22Rv1 (cell line): ENCODE results near the gene TBC1D22A.
"Not testable (repeated sequence)": the region's sequence is repeated elsewhere in the genome, so short reads cannot be mapped to it uniquely, and the experiment has no call there.

Experiments used
- H3K27ac ChIP-seq: fragments of 450-650 bp; 2 replicates; pipeline ENCODE4 v1.5.1; 2017
- ZFX ChIP-seq: fragments of 450-650 bp; IDR thresholded peaks from 2 replicates; pipeline ENCODE4 v1.6.1; 2017; ENCODE audit warnings: antibody characterized with exemption, borderline replicate concordance
- TF ChIP-seq, protein P1 (sequence below): fragments of 450-650 bp; IDR thresholded peaks from 2 replicates; pipeline ENCODE4 v1.5.1; 2017; ENCODE audit warnings: mild to moderate bottlenecking

TBC1D22A gene

DNA sequence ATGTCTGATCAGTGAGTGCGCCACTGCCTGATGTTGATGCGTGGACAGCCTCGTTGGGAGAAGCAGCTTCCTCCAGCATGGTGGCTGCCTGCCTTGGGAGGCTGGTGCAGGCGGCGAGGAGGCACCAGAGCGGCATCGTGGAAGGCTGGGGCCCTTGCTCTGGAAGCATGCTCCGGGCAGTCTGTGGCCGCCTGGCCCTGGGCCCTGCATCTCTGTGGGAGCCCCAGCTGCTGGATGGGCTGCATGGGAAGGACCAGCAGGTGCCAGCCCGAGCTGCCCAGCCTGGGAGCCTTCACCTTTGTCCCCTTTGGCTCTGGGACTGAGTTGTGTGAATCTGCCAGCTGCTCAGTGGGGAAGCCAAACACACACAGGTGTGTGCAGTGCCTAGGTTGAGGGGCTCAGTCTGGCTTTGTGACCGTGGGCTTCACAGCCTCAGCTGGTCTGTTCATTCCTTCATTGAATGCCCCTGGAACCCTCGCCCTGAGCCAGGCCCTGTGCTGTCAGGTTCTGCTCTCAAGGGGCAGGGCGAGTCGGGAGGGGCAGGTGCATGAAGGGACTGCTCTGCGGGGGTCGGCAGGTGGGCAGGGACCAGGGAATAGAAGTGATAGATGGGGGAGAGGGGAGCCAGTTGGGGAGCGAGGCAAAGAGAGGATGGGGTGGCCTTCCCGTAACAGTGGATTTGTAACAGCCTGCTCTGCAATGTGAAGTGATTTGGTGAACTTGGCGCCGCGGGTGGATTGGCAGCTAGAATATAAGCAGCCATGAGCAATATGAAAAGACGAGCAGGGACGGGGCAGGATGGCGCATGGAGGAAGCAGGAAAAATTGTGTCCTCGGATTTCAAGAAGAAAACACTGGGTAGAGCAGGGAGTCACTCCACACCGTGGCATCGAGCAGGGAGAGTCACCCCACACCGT is 354.2 kb downstream of the TBC1D22A start:
- TF ChIP-seq, protein P1, sequence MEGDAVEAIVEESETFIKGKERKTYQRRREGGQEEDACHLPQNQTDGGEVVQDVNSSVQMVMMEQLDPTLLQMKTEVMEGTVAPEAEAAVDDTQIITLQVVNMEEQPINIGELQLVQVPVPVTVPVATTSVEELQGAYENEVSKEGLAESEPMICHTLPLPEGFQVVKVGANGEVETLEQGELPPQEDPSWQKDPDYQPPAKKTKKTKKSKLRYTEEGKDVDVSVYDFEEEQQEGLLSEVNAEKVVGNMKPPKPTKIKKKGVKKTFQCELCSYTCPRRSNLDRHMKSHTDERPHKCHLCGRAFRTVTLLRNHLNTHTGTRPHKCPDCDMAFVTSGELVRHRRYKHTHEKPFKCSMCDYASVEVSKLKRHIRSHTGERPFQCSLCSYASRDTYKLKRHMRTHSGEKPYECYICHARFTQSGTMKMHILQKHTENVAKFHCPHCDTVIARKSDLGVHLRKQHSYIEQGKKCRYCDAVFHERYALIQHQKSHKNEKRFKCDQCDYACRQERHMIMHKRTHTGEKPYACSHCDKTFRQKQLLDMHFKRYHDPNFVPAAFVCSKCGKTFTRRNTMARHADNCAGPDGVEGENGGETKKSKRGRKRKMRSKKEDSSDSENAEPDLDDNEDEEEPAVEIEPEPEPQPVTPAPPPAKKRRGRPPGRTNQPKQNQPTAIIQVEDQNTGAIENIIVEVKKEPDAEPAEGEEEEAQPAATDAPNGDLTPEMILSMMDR: no peak
- no peak for TF ChIP-seq ZFX
- no peak overlapping the region for H3K27ac ChIP-seq

DNA sequence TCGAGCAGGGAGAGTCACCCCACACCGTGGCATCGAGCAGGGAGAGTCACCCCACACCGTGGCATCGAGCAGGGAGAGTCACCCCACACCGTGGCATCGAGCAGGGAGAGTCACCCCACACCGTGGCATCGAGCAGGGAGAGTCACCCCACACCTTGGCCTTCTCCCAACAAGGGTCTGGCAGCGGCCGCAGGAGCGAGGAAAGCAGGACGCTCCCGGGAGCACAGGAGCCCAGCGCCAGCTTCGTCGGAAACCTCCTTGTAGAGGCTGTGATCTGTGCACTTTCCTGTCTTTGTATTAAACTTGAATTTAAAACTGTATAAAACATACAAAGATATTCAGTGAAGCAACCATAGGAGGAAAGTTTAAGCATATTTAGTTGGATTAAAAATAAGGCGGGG is 355.0 kb downstream of the TBC1D22A start:
- H3K27ac ChIP-seq: not testable (repeated sequence)

DNA sequence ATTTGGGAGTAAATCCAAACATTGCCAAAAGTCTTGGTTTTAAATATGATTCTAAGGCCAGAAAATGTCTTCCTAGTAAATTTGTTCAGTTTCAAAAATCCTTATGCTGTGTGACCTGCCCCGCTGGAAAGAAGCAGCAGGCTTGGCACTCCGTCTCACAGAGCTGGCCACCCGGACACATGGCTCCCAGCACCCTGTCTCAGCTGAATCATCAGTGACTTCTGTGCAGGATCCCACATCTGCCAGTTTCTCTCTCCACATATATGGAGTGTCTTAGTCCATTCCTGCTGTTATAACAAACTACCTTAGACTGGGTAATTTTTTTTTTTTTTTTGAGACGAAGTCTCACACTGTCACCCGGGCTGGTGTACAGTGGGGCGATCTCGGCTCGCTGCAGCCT is 356.7 kb downstream of the TBC1D22A start:
- H3K27ac ChIP-seq: no peak overlapping the region
- no peak for TF ChIP-seq ZFX
- TF ChIP-seq, protein P1: no peak

DNA sequence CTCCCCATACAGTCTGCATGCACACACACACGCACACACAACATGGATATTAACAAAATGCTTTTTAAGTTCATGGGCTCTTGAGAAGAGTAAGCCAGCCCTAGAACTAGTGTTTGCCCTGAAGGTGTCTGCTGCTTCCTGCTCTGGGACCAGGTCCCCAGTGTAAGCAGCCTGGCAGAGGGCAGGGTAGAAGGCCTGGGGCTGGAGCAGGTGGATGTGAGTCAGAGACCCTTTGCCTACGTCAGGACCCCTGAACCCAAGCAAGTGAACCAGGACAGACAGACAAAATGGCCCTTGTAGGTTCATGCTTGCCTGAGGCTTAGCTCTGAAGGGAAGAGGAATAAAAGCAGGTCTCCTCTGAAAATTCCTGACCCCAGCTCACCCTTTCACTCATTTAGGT is 357.9 kb downstream of the TBC1D22A start:
- no peak overlapping the region for H3K27ac ChIP-seq
- no peak for TF ChIP-seq ZFX

DNA sequence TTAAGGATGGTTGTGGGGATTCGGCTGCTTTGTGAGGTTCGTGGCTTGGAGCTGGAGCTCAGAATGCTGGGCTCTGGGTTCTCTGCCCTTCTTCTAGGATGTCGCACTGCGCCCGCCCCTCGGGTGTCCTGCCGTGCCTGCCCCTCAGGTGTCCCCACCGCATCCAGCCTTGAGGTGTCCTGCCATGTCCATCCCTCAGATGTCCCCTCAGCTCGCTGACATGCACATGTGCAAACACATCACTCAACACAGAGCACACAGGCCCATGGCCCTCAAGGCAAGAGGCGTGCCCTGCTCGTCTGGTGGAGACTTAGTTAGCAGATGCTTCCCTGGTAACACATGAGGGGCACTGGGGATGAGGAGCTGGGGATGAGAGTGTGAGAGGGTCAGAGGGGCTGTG is 359.3 kb downstream of the TBC1D22A start:
- no peak for TF ChIP-seq ZFX
- TF ChIP-seq, protein P1: no peak

DNA sequence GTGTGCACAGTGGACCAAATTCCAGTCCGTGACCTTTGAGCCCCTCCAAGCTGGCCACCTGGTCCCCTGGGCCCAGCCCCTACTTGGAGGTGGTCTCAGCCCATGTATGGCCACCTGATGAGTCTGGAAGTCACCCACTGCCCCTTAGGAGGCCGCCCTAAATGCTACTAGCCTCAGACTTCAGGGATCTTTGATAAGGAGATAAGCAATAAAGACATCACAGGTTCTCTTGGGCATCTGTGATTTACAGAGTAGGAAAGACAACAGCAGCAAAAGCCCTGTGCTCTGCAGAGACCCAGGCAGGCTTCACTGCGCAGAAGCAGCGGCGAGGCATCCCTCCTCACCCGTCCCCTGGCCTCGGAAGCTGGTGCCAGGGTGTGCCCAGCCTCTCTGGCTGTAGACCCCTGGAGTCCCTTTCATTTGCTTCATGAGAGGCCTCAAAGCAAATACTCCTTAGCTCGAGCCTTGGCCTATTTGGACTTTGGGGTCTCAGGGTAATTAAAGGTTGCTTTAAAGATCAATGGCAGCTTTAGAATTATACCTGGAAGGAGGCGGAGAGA is 360.1 kb downstream of the TBC1D22A start:
- TF ChIP-seq ZFX: no peak
- TF ChIP-seq, protein P1: no peak
- H3K27ac ChIP-seq: no peak overlapping the region

More for the DNA sequence above, 359.3 kb downstream of the TBC1D22A start:
- no peak overlapping the region for H3K27ac ChIP-seq

DNA sequence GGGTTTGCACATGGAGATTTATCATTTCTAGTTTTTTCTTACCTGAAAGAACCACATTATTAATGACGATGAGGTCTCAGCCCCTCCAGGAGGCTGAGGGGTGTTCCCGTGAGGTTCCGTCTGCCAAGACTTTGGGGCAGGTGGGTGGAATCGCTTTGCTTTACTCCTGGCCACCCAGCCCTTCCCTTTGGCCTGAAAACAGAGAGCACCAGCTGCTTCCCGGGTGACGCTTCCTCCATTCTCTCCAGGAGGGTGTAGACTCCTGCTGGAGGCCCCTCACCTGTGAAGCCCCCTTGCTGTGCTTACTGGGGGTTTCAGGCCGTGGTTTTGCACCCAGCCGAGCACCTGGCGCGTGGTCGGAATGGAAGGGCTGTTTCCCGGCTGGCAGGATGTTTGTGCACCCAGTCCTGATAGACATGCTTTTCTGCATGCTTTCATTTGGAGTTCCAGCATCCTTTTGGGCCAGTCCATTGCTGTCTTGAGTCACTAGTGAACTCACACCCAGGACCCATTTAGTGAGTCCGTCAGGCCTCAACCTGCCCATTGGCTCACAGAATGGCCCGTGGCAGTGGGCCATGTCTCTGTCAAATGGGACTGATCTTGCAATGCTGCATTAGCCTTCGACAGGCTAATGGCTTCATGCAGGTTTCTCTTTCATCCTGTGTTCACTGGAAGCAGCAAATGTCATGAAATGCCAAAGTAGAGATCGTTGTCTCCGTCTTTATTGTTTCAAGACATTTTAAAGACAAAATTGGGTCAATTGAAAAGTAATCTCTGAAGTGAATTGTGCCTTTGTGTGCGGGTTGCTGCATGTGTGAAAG is 360.8 kb downstream of the TBC1D22A start:
- H3K27ac ChIP-seq: no peak overlapping the region
- TF ChIP-seq ZFX: no peak
- TF ChIP-seq, protein P1: no peak
